ENCODE data around the gene GOPC.
A peak's percentile ranks its signal among the peaks of the same experiment; 100 is the strongest.
"Not testable (repeated sequence)": the region's sequence is repeated elsewhere in the genome, so short reads cannot be mapped to it uniquely, and the experiment has no call there.

The GOPC gene

GRCh38 chr6:117602151-117602898 lies at the start of gene GOPC:
TSS of gene GOPC (minus strand) at chr6:117602511. CDS start at chr6:117602288, 223 bp downstream.
- peak; percentile 97 for DNase-seq

GRCh38 chr6:117651984-117652383 lies 49.7 kb upstream of the GOPC start:
- DNase-seq = not testable (repeated sequence)

- DNase-seq = no peak
These were observed 40.7 kb upstream of the GOPC start for GRCh38 chr6:117642976-117643375.

GRCh38 chr6:117637770-117638169 lies 35.5 kb upstream of the GOPC start:
- no peak for DNase-seq

GRCh38 chr6:117629119-117629660 lies 26.9 kb upstream of the GOPC start:
- DNase-seq = no peak

- DNase-seq = no peak
These were observed 25.2 kb upstream of the GOPC start for GRCh38 chr6:117627533-117627932.

GRCh38 chr6:117624869-117625481 lies 22.7 kb upstream of the GOPC start:
- no peak for DNase-seq

- no peak for DNase-seq
These were observed 16.9 kb upstream of the GOPC start for GRCh38 chr6:117619178-117619577.

- DNase-seq = no peak
These were observed 15.1 kb upstream of the GOPC start for GRCh38 chr6:117617210-117618035.

- no peak for DNase-seq
These were observed 14.3 kb upstream of the GOPC start for GRCh38 chr6:117616391-117617209.

GRCh38 chr6:117615750-117616390 lies 13.6 kb upstream of the GOPC start:
- DNase-seq = no peak

- DNase-seq = no peak
These were observed 11.7 kb upstream of the GOPC start for GRCh38 chr6:117613920-117614560.

GRCh38 chr6:117607511-117607910 lies 5.2 kb upstream of the GOPC start:
- no peak for DNase-seq

GRCh38 chr6:117605169-117605826 lies 3.0 kb upstream of the GOPC start:
- peak; percentile 84 for DNase-seq

- DNase-seq = no peak
These were observed 1.5 kb upstream of the GOPC start for GRCh38 chr6:117603821-117604220.

GRCh38 chr6:117602899-117603588 lies 733 bp upstream of the GOPC start:
- DNase-seq = no peak

GRCh38 chr6:117601811-117602150 lies 530 bp downstream of the GOPC start:
- DNase-seq = no peak

- no peak for DNase-seq
These were observed 2.1 kb downstream of the GOPC start for GRCh38 chr6:117600008-117600743.

GRCh38 chr6:117597755-117598154 lies 4.6 kb downstream of the GOPC start:
- DNase-seq = no peak

All from NCI-H2029 treated with DMSO at 0.1 percent for 48 hours (cell line).